Kidney tubule cell (primary cell): ENCODE measurements around the gene ARHGEF33.

Source experiments
- DNase-seq: peaks from one replicate; pipeline ENCODE4 v3.0.0-alpha.2; 2018; ENCODE audit warnings: low spot score

The ARHGEF33 gene

DNA sequence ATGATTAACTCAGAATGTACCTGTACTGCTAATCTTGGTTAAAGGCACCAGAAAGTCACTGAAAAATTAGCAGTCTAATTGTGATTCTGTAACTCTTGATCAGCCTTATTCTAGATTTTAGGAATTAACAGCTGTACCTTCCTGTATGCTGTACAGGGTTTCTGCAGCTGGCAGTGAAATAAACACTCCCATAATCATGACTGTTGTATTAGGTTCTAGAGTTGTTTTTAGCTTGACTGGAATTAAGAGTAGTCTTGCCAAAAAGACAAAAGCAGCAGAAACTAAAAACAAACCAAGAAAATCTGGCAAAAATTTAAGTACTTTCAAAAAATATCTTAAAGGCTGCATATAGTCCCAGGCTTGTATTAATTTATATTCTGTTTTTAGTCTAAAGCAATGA, 127.7 kb downstream of the ARHGEF33 start:
- no peak for DNase-seq

DNA sequence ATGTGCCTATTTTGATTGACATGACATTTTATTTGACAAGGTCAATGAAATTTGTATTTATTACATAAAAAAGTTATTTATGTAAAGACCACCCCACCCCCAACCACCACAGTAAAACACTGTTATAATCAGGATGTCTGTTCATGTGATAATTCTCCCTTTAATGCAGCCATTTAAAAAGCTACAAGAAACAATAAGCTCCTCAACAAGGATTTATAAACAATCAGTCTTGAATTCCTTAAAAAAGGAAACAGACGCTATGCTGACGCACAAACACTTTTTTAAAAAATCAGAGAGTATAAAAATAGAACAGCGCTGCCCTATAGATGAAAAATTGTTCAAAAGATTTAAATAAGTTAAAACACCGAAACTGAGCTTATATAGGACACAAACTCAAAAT, 129.0 kb downstream of the ARHGEF33 start:
- DNase-seq = no peak

DNA sequence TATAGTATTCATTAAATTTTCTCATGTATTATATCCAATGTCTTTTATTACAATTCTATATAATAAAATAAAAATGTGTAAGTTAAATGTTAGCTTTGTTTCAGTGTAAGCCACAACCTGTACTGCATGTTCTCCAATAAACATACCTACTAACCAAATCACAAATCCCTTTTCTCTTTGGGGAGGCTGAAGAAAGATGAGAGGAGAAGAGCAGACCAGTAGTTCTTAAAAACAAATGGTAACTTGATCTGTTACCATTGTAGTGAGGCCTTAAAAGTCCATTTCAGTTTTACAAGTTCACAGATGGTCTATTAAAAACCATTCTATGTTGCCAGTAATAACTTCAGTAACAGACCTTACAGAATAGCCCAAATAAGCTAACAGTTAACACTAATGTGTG, 130.7 kb downstream of the ARHGEF33 start:
- DNase-seq = no peak

DNA sequence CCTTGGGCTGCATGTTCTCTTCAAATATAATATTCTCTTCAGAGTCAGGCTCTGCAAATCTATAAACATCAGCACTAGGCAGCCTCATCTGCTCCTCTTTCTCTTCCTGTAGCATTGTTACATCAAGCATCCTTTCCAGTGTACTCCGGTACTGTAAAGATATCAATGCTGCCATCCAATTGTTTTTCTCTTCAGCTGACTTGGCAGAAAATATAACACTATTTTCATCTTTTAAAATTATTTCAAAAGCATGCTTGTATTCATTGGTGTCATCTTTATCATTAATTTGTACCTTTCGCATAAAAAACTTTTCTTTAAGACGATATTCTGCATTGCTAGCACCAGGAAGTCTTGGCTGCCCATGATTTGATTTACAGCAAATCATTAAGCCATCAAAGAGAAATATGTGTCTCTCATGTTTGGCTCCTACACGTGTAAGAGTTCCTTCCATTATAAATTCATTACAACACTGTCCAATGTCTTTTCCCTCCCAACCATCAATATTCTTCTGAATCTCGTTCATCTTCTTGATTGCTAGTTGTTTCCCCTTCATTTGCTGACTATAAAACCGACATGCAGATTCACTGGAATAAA, 133.1 kb downstream of the ARHGEF33 start:
- no peak for DNase-seq

DNA sequence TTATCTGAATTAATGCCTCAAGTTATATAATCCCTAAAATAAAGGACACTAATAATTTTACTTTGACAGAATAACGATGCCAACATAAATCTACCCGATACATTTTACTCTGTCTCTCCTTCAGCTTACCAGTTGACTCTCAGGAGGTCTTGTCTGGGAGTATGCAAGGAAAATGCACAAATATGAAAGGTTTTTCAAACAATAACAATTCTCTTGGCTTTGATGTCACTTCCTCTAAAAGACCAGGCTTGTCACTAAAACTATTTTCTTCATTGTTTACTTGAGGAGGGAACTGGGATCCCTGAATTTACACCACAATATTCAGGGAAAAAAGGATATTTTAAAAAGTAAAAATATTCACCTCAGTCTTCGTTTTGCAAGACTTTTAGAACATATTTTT, 134.0 kb downstream of the ARHGEF33 start:
- DNase-seq = no peak

DNA sequence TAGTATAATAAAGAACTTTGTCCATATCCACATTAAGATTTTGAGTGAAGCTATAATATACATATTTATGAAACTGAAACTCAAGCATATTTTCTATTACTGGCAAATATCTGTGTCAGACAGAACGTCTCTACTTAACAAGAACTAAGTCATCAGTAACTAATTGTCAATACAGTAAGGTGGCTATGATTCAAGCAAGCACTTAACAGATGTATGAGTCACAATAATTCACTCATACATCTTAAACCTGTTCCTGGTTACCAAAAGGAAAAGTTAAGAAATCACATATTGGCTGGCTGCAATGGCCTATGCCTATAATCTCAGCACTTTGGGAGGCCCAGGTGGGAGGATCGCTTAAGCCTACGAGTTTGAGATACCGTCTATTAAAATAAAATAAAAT, 135.2 kb downstream of the ARHGEF33 start:
- peak; percentile 72 for DNase-seq
